MCF 10A (cell line): ENCODE data around the gene PRKAR1B. TPM values are rescaled to one million over a fixed set of nuclear protein-coding genes. Genes with fewer than 3 reads are reported as not detected.

Experiments
- BruUV-seq: library from RNA; stranded (reverse); fragments of 400-500 nt; replicated peaks from 2 replicates; lab custom pipeline; 2021; lab: Mats Ljungman, UMichigan
- CTCF ChIA-PET: fragments of 300-600 bp; sonication (Branson Sonifier 250); formaldehyde crosslinking; extraction: SDS; loops from one replicate; lab custom pipeline; 2021; ENCODE audit warnings: antibody characterized with exemption, inconsistent platforms; lab: Yijun Ruan, JAX
- POLR2A ChIA-PET: fragments of 300-600, 350-650 bp; sonication (Branson Sonifier 250); formaldehyde crosslinking; extraction: SDS; loops from one replicate; lab custom pipeline; 2020; ENCODE audit warnings: antibody characterized with exemption, inconsistent platforms; lab: Yijun Ruan, JAX
- DNase-seq: peaks from one replicate; pipeline ENCODE4 v3.0.0-alpha.2; 2018; ENCODE audit not compliant: unreplicated experiment
- H3K27ac Mint-ChIP-seq: one replicate; pipeline ENCODE4 v1.8.0; 2022; ENCODE audit warnings: mild to moderate bottlenecking, low read depth, mixed read lengths; ENCODE audit not compliant: unreplicated experiment
- H3K27me3 Mint-ChIP-seq: one replicate; pipeline ENCODE4 v1.8.0; 2022; ENCODE audit warnings: mixed read lengths; ENCODE audit not compliant: insufficient read depth, unreplicated experiment
- H3K36me3 Mint-ChIP-seq: one replicate; pipeline ENCODE4 v1.8.0; 2022; ENCODE audit warnings: mild to moderate bottlenecking, moderate library complexity, mixed read lengths; ENCODE audit not compliant: insufficient read depth, unreplicated experiment
- H3K4me1 Mint-ChIP-seq: one replicate; pipeline ENCODE4 v1.8.0; 2022; ENCODE audit warnings: mixed read lengths; ENCODE audit not compliant: insufficient read depth, unreplicated experiment
- H3K4me3 Mint-ChIP-seq: one replicate; pipeline ENCODE4 v1.8.0; 2022; ENCODE audit warnings: mild to moderate bottlenecking, moderate library complexity, mixed read lengths; ENCODE audit not compliant: unreplicated experiment
- H3K9me3 Mint-ChIP-seq: one replicate; pipeline ENCODE4 v1.8.0; 2022; ENCODE audit warnings: mixed read lengths; ENCODE audit not compliant: unreplicated experiment
- CTCF ChIP-seq: fragments of 200-600 bp; IDR thresholded peaks from one replicate; pipeline ENCODE4 v1.8.0; 2022; ENCODE audit warnings: antibody characterized with exemption, mild to moderate bottlenecking; ENCODE audit not compliant: unreplicated experiment
- intact Hi-C: fragments of 100-400 bp; cut with micrococcal nuclease; formaldehyde crosslinking; loops from 2 replicates; pipeline ENCODE4 v1.14.1; 2022
- total RNA-seq: library from RNA; stranded (reverse); gene quantifications from 2 replicates; pipeline ENCODE4 v1.2.3, GENCODE V29; 2022

The PRKAR1B gene
- total RNA-seq, 1 experiment from 2014 or later: 31.5 TPM

- no peak overlapping the region for H3K27ac Mint-ChIP-seq
- TF ChIP-seq CTCF: no peak
- intact Hi-C loops: no loop called here
- POLR2A ChIA-PET: no interaction called here
- no TSS peak for BruUV-seq
- H3K36me3 Mint-ChIP-seq: peaks cover 12% of the 10 kb centered on the region
- H3K9me3 Mint-ChIP-seq: no peaks in the 10 kb centered on the region
- CTCF ChIA-PET: no interaction called here
- H3K27me3 Mint-ChIP-seq: no peaks in the 10 kb centered on the region
- DNase-seq: no peak
- no peak overlapping the region for H3K4me3 Mint-ChIP-seq
- no peaks in the 10 kb centered on the region for H3K4me1 Mint-ChIP-seq
Measured at GRCh38 chr7:650339-651031, 76.6 kb downstream of the PRKAR1B start.

- Mint-ChIP-seq H3K27me3 (no peaks in the 10 kb centered on the region), H3K4me3 (no peak overlapping the region), H3K27ac (no peak overlapping the region), H3K9me3 (no peaks in the 10 kb centered on the region), H3K36me3 (peaks cover 12% of the 10 kb centered on the region), H3K4me1 (no peaks in the 10 kb centered on the region)
- CTCF ChIA-PET: interaction anchor here (0.9 kb wide), 1 partner anchor 122 kb away, joined by 3 read pairs; no protein-coding TSS in a partner anchor
- BruUV-seq: no TSS peak
- no peak for DNase-seq
- no peak for TF ChIP-seq CTCF
- POLR2A ChIA-PET: no interaction called here
- intact Hi-C loops: no loop called here
Measured at GRCh38 chr7:646951-647350, 80.1 kb downstream of the PRKAR1B start.

GRCh38 chr7:646487-646886 lies 80.6 kb downstream of the PRKAR1B start:
- no TSS peak for BruUV-seq
- Mint-ChIP-seq H3K27me3 (no peaks in the 10 kb centered on the region), H3K9me3 (no peaks in the 10 kb centered on the region), H3K4me3 (no peak overlapping the region), H3K36me3 (peaks cover 12% of the 10 kb centered on the region), H3K27ac (no peak overlapping the region), H3K4me1 (no peaks in the 10 kb centered on the region)
- intact Hi-C loops: no loop called here
- CTCF ChIA-PET: interaction anchor here (0.9 kb wide), 1 partner anchor 123 kb away, joined by 3 read pairs; no protein-coding TSS in a partner anchor
- TF ChIP-seq CTCF: no peak
- DNase-seq: no peak
- POLR2A ChIA-PET: no interaction called here

- ChIA-PET CTCF (no interaction called here), POLR2A (interaction anchor here (0.7 kb wide), 1 partner anchor 256 kb away, joined by 3 read pairs; no protein-coding TSS in a partner anchor)
- Mint-ChIP-seq H3K9me3 (no peaks in the 10 kb centered on the region), H3K36me3 (peaks cover 12% of the 10 kb centered on the region), H3K4me1 (no peaks in the 10 kb centered on the region), H3K4me3 (no peak overlapping the region), H3K27ac (no peak overlapping the region), H3K27me3 (no peaks in the 10 kb centered on the region)
- no TSS peak for BruUV-seq
- no peak for DNase-seq
- intact Hi-C loops: no loop called here
- TF ChIP-seq CTCF: no peak
Measured at GRCh38 chr7:645606-646005, 81.5 kb downstream of the PRKAR1B start.
